Endothelial cell of umbilical vein (primary cell): Measurements from ENCODE around the gene PXYLP1. TPM values are rescaled to one million over a fixed set of nuclear protein-coding genes. Genes with fewer than 3 reads are reported as not detected.

Experiments
- BruUV-seq: library from RNA; stranded (reverse); fragments of 400-500 nt; replicated peaks from 2 replicates; lab custom pipeline; 2021; lab: Mats Ljungman, UMichigan
- CTCF ChIA-PET: fragments of 300-600, 350-600 bp; sonication (Branson Sonifier 250); formaldehyde crosslinking; loops from one replicate; lab custom pipeline; 2021; ENCODE audit warnings: antibody characterized with exemption, inconsistent platforms; lab: Charles Lee
- POLR2A ChIA-PET: fragments of 300-600, 350-600 bp; sonication (Branson Sonifier 250); formaldehyde crosslinking; loops from one replicate; lab custom pipeline; 2021; ENCODE audit warnings: antibody characterized with exemption, inconsistent platforms; lab: Charles Lee
- DNase-seq: peaks from one replicate; pipeline ENCODE4 v3.0.0-alpha.2; 2011; ENCODE audit warnings: low read depth, low spot score
- FAIRE-seq: peaks from 2 replicates; lab custom pipeline; 2011; peaks lifted over from hg19 to GRCh38; lab: Jason Lieb, UNC
- H2AFZ ChIP-seq: 2 replicates; pipeline ENCODE4 v1.6.0; 2012; ENCODE audit warnings: low read depth, low read length, control low read depth, inconsistent platforms
- H3K27ac ChIP-seq: 2 replicates; pipeline ENCODE4 v1.5.1; 2011; ENCODE audit warnings: low read depth, mild to moderate bottlenecking, control low read depth, low read length, moderate library complexity; ENCODE audit not compliant: insufficient read depth
- H3K27me3 ChIP-seq, 2 experiments: 2 replicates each; pipeline versions ENCODE4 v1.6.0 to v1.6.1; 2011; ENCODE audit warnings: low read length in 2 of 2, mixed read lengths in 1 of 2; ENCODE audit not compliant: control insufficient read depth in 2 of 2, insufficient read depth in 2 of 2
- H3K36me3 ChIP-seq, 2 experiments: 2 replicates in 1 of 2; 3 replicates in 1 of 2; pipeline ENCODE4 v1.5.1; 2011; ENCODE audit warnings: low read length in 2 of 2, mild to moderate bottlenecking in 1 of 2, moderate library complexity in 1 of 2; ENCODE audit not compliant: control insufficient read depth in 2 of 2, insufficient read depth in 2 of 2; ENCODE audit errors: extremely low read depth in 1 of 2
- H3K4me1 ChIP-seq: 3 replicates; pipeline ENCODE4 v1.5.1; 2011; ENCODE audit warnings: mild to moderate bottlenecking, low read length; ENCODE audit not compliant: control insufficient read depth, insufficient read depth; ENCODE audit errors: extremely low read depth
- H3K4me2 ChIP-seq: 2 replicates; pipeline ENCODE4 v1.6.1; 2011; ENCODE audit warnings: low read length, control low read depth, mixed read lengths; ENCODE audit not compliant: insufficient read depth
- H3K4me3 ChIP-seq, 3 experiments: fragments of 200-600 bp in 1 of 3; sonication (generic), shearing (Covaris generic) in 1 of 3; replicated peaks in 1 of 3; 2 replicates each; pipeline ENCODE4 v1.5.1; 2011 to 2016; ENCODE audit warnings: control low read depth in 3 of 3, low read length in 3 of 3, mild to moderate bottlenecking in 2 of 3, inconsistent platforms in 1 of 3, low read depth in 1 of 3, moderate library complexity in 1 of 3; ENCODE audit not compliant: insufficient read depth in 1 of 3
- H3K79me2 ChIP-seq: 2 replicates; pipeline ENCODE4 v1.6.0; 2012; ENCODE audit warnings: low read length, inconsistent platforms; ENCODE audit not compliant: control insufficient read depth, insufficient read depth
- H3K9ac ChIP-seq: replicated peaks from 2 replicates; pipeline ENCODE3; 2011; ENCODE audit warnings: low read length, control low read depth; ENCODE audit not compliant: insufficient read depth; ENCODE audit errors: extremely low read depth
- H3K9me1 ChIP-seq: replicated peaks from 3 replicates; pipeline ENCODE4 v1.6.0; 2011; ENCODE audit warnings: mild to moderate bottlenecking, low read length; ENCODE audit not compliant: control insufficient read depth, insufficient read depth; ENCODE audit errors: extremely low read depth
- H3K9me3 ChIP-seq: replicated peaks from 2 replicates; pipeline ENCODE4 v1.5.1; 2012; ENCODE audit warnings: low read length, inconsistent platforms; ENCODE audit not compliant: control insufficient read depth, insufficient read depth
- H4K20me1 ChIP-seq: replicated peaks from 2 replicates; pipeline ENCODE3; 2011; ENCODE audit warnings: mild to moderate bottlenecking, low read length; ENCODE audit not compliant: control insufficient read depth, insufficient read depth; ENCODE audit errors: extremely low read depth
- CTCF ChIP-seq, 2 donors: IDR thresholded peaks; 1 replicate in 1 of 2; 2 replicates in 1 of 2; pipeline ENCODE4 v1.5.1; 2011; ENCODE audit warnings: low read length in 2 of 2, mild to moderate bottlenecking in 2 of 2, moderate library complexity in 2 of 2, control low read depth in 1 of 2, inconsistent platforms in 1 of 2, low read depth in 1 of 2; ENCODE audit not compliant: insufficient read depth in 1 of 2; ENCODE audit errors: extremely low read depth in 1 of 2
- EZH2 ChIP-seq: IDR thresholded peaks from 2 replicates; pipeline ENCODE4 v1.6.1; 2012; ENCODE audit warnings: borderline replicate concordance, low read depth, mild to moderate bottlenecking, moderate library complexity, low read length, inconsistent platforms; ENCODE audit not compliant: severe bottlenecking
- FOS ChIP-seq: IDR thresholded peaks from 2 replicates; pipeline ENCODE4 v1.6.1; 2011; ENCODE audit warnings: mild to moderate bottlenecking, low read length, moderate library complexity, borderline replicate concordance; ENCODE audit not compliant: insufficient read depth
- GATA2 ChIP-seq: IDR thresholded peaks from 2 replicates; pipeline ENCODE4 v1.7.0; 2011; ENCODE audit warnings: low read depth, mild to moderate bottlenecking, moderate library complexity, mixed read lengths, low read length; ENCODE audit not compliant: insufficient read length, insufficient read depth
- JUN ChIP-seq: IDR thresholded peaks from 2 replicates; pipeline ENCODE4 v1.6.1; 2011; ENCODE audit warnings: borderline replicate concordance, low read depth; ENCODE audit not compliant: insufficient read length, insufficient read depth
- MAX ChIP-seq: IDR thresholded peaks from 2 replicates; pipeline ENCODE4 v1.6.1; 2011; ENCODE audit not compliant: insufficient read depth, insufficient read length
- MYC ChIP-seq: IDR thresholded peaks from one replicate; pipeline ENCODE4 v1.6.1; 2011; ENCODE audit warnings: mild to moderate bottlenecking, low read depth, low read length
- POLR2A ChIP-seq: IDR thresholded peaks from 2 replicates; pipeline ENCODE4 v1.6.1; 2012; ENCODE audit warnings: low read depth, mild to moderate bottlenecking, control low read depth, low read length
- POLR2AphosphoS5 ChIP-seq: IDR thresholded peaks from 2 replicates; pipeline ENCODE4 v1.6.1; 2012; ENCODE audit warnings: low read depth, mild to moderate bottlenecking, control low read depth, low read length, moderate library complexity; ENCODE audit not compliant: insufficient read depth
- dilution Hi-C: fragments of 300-500 bp; cut with MboI; formaldehyde crosslinking; loops from one replicate; pipeline ENCODE4 v1.15.0; 2019; ENCODE audit warnings: low sequenced_read_pairs; ENCODE audit not compliant: extremely low pct_ligation_motif_present
- intact Hi-C: fragments of 100-400 bp; cut with micrococcal nuclease; formaldehyde crosslinking; loops from one replicate; pipeline ENCODE4 v1.10.0; 2022
- polyA plus RNA-seq, 4 experiments: library from polyadenylated mRNA; depleted of rRNA in 3 of 4; stranded (reverse) in 3 of 4; unstranded in 1 of 4; fragments of >200 nt; gene quantifications; 2 replicates each; pipeline versions ENCODE4 v1.2.1 to v1.2.3, GENCODE V29; 2011 to 2012; ENCODE audit warnings: missing spikeins in 1 of 4
- total RNA-seq: library from RNA; stranded (reverse); gene quantifications from 2 replicates; pipeline ENCODE4 v1.2.3, GENCODE V29; 2021

The PXYLP1 gene
- total and polyA plus RNA-seq, 2 donors (not counting 3 experiments of a cell fraction or from before 2014, with no cell fraction given) = 0.84 to 1.7 TPM

- Histone ChIP-seq H3K27ac (no peak overlapping the region), H2AFZ (no peak overlapping the region), H3K9me1 (no peaks in the 10 kb centered on the region), H3K4me3 (no peak overlapping the region), H3K4me1 (no peaks in the 10 kb centered on the region), H3K79me2 (no peaks in the 10 kb centered on the region), H3K9me3 (no peaks in the 10 kb centered on the region), H3K4me2 (no peak overlapping the region), H3K36me3 (no peaks in the 10 kb centered on the region), H4K20me1 (no peaks in the 10 kb centered on the region), H3K27me3 (peaks cover 8 to 9% of the 10 kb centered on the region in 2 experiments), H3K9ac (no peak overlapping the region)
- CTCF ChIA-PET = interaction anchor here (1.0 to 3.0 kb wide), 6 partner anchors 14 to 1765 kb away, joined by 3 to 26 read pairs (median 7); partner anchors contain the start of gene PXYLP1
- DNase-seq (no peak), FAIRE-seq (no peak)
- dilution Hi-C loops (no loop called here), intact Hi-C loops (no loop called here)
- TF ChIP-seq JUN = no peak
- no peak for TF ChIP-seq MAX
- no peak for TF ChIP-seq FOS
- no peak for TF ChIP-seq POLR2AphosphoS5
- TF ChIP-seq POLR2A = no peak
- POLR2A ChIA-PET = no interaction called here
- no TSS peak for BruUV-seq
These were observed 38.4 kb upstream of the PXYLP1 start for GRCh38 chr3:141193066-141193830.

GRCh38 chr3:141201122-141201521 is 30.5 kb upstream of the PXYLP1 start:
- no peak overlapping the region for H3K4me2 ChIP-seq
- no peak overlapping the region for H3K9ac ChIP-seq
- dilution Hi-C loops (no loop called here), intact Hi-C loops (no loop called here)
- H3K79me2 ChIP-seq = no peaks in the 10 kb centered on the region
- no peaks in the 10 kb centered on the region for H3K36me3 ChIP-seq
- POLR2A ChIA-PET = no interaction called here
- TF ChIP-seq JUN (no peak), POLR2AphosphoS5 (no peak), GATA2 (no peak), EZH2 (no peak), MAX (no peak), MYC (no peak), CTCF (IDR thresholded peaks at IDR 0.05; ENCODE audit: extremely low read depth in 1 of 2, insufficient read depth in 1 of 2, low read depth in 1 of 2, low read length in 2 of 2) (no peak), FOS (no peak), POLR2A (no peak)
- FAIRE-seq (no peak), DNase-seq (no peak)
- no peak overlapping the region for H2AFZ ChIP-seq
- H3K27ac ChIP-seq = no peak overlapping the region
- CTCF ChIA-PET = no interaction called here
- H3K9me3 ChIP-seq = no peaks in the 10 kb centered on the region
- H3K27me3 ChIP-seq = peaks cover 2 to 8% of the 10 kb centered on the region in 2 experiments
- H3K9me1 ChIP-seq = no peaks in the 10 kb centered on the region
- H3K4me1 ChIP-seq = no peaks in the 10 kb centered on the region
- no peaks in the 10 kb centered on the region for H4K20me1 ChIP-seq
- no TSS peak for BruUV-seq
- no peak overlapping the region for H3K4me3 ChIP-seq
